Measurements from ENCODE around the gene MEF2A.
"Not testable (repeated sequence)": the region's sequence is repeated elsewhere in the genome, so short reads cannot be mapped to it uniquely, and the experiment has no call there.

Gene MEF2A

GRCh38 chr15:99565299-99566156 lies at the start of gene MEF2A:
Gene MEF2A, plus strand, starts transcription at chr15:99565984. Its CDS starts 67,136 bp downstream, at chr15:99633120.
- peak; percentile 82 to 84 (median 84) for DNase-seq (ENCODE audit: low read depth in 3 of 3)

DNA sequence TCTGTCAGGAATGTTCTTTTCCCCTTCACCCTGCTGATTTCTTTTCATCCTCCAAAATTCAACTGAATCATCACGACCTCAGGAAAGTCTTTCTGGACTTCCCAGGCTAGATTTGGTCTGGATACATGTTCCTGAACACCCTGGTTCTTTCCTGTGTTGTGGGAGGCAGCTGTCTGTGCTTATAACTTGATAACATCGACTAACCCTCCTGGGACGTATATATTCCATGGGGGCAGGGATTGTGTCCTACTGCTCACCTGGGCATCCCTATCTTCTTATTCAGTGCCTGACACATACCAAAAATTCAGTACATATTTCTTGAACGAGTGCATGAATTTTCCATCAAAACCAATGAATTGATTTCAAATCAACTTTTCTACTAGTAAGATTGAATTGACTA lies 47.6 kb upstream of the MEF2A start:
- DNase-seq (ENCODE audit: low read depth in 3 of 3): no peak

GRCh38 chr15:99519366-99519765 lies 46.4 kb upstream of the MEF2A start:
- not testable (repeated sequence) for DNase-seq (ENCODE audit: low read depth in 3 of 3)

DNA sequence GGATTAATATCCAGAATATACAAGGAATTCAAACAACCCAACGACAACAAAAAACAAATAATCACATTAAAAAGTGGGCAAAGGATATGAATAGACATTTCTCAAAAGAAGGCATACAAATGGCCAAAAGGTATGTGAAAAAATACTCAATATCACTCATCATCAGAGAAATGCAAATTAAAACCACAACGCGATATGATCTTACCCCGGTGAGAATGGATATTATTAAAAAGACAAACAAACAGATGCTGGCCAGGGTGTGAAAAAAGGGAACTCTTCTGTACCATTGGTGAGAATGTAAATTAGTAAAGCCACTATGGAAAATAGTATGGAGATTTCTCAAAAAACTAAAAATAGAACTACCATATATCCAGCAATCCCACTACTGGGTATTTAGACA lies 43.5 kb upstream of the MEF2A start:
- no peak for DNase-seq (ENCODE audit: low read depth in 3 of 3)

DNA sequence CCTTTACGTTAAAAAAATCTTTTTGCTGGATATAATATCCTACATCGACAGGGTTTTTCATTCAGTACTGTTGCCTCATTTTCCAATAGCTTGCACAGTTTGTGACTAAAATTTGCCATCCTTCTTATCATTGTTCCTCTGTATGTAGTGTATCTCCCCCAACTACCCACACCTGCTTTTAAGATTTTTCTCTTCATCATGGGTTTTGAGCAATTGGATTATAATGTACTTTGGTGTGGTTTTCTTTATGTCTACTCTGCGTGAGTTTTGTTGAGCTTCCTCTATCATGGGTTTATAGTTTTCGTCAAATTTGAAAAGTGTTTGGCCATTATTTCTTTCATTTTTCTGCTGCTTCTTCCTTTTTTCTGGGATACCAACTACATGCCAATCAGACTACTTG lies 39.6 kb upstream of the MEF2A start:
- no peak for DNase-seq (ENCODE audit: low read depth in 3 of 3)

GRCh38 chr15:99526671-99527070 lies 39.1 kb upstream of the MEF2A start:
- DNase-seq (ENCODE audit: low read depth in 3 of 3): no peak

DNA sequence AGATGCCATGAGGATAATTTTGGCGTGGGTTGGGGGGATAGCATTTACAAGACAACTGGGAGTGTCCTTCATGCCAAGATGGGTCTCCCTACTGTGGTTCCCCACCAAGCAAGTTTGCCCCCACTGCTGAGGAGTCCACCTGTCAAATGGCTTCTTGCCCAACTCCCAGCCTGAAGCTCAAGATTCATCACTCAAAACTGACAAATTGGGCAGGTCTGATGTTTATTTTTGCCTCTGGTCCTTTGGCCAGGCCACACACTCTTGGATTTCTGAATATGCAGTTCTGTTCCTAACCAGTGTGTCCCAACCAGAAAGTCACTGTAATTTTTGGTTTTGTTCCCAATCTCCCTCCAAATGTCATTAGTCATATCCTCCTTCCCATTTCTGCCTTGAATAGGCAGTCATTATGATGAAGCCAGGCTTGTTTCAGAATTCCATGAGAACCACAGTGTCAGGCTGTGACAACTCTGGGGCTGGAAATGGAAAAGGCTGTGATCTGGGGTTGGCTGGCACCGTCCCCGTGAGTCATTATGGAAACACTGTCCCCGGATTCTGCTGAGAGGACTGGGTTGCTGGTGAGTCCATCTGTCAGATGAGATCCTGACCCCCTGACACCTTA lies 29.3 kb upstream of the MEF2A start:
- DNase-seq (ENCODE audit: low read depth in 3 of 3): no peak

- no peak for DNase-seq (ENCODE audit: low read depth in 3 of 3)
These were observed 28.4 kb upstream of the MEF2A start for GRCh38 chr15:99537344-99537743.

GRCh38 chr15:99538261-99538660 lies 27.5 kb upstream of the MEF2A start:
- DNase-seq (ENCODE audit: low read depth in 3 of 3): no peak

DNA sequence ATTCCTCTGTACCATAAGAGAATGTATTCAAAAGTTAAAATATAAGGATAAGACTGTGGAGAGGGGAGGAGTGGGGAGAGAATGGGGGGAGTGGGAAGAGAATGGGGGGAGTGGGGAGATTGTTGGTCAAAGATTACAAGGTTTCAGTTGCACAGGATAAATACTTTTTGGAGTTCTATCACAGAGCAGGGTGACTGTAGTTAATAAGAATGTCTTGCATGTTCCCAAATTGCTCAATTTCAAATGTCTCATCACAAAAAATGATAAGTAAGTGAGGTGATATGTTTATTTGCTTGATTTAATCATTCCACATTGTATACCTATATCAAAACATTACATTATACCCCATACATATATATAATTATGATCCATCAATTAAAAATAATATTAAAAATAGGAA lies 23.0 kb upstream of the MEF2A start:
- DNase-seq (ENCODE audit: low read depth in 3 of 3): no peak

- DNase-seq (ENCODE audit: low read depth in 3 of 3): no peak
These were observed 20.2 kb upstream of the MEF2A start for GRCh38 chr15:99545605-99546004.

DNA sequence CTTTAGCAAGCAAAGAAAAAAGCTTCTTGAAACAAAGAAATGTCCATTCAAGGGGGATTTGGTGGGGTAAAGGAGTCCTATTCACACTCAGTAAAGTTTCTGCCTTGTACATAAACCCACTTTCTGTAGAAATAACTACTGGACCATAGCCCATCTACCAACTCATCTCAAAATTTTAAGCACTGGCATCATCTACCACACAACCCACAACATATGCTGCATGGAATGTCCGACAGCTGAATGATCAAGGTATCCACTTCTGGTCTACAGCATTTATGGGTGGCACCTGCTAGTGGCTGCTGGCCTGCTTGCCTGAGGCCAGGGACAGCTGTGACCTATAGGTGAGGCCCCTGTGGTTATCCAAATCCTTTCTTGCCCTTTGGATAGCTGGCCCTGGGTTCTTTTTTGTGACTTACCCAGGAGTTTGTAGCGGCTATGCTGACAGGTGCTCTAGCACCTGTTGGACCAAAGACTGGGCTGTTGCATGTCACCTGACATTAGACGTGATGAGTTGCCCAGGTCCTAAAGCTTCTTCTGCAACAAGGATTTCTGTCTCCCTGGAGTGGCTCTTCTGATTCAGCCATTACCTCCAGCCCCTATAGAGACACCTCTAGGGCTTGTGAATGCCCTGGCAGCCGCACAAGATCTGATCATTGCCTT lies 19.2 kb upstream of the MEF2A start:
- DNase-seq (ENCODE audit: low read depth in 3 of 3): no peak

DNA sequence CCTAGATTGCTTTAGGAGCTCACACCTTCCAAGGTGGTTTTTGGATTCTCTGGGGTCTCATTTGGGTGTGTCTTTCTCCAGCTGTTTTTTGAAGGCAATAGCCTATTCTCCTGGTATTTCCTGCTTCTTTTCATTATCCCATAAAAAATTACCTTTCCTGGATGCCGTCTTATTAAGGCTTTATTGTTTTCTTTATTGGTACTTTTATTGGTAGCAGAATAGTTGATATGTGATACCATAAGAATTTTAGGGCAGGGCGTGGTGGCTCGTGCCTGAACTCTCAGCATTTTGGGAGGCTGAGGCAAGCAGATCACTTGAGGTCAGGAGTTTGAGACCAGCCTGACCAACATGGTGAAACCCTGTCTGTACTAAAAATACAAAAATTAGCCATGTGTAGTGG lies 18.3 kb upstream of the MEF2A start:
- no peak for DNase-seq (ENCODE audit: low read depth in 3 of 3)

GRCh38 chr15:99550077-99550476 lies 15.7 kb upstream of the MEF2A start:
- peak in 1 of 3 donors; percentile 28 for DNase-seq (ENCODE audit: low read depth in 3 of 3)

GRCh38 chr15:99552111-99552510 lies 13.7 kb upstream of the MEF2A start:
- no peak for DNase-seq (ENCODE audit: low read depth in 3 of 3)

DNA sequence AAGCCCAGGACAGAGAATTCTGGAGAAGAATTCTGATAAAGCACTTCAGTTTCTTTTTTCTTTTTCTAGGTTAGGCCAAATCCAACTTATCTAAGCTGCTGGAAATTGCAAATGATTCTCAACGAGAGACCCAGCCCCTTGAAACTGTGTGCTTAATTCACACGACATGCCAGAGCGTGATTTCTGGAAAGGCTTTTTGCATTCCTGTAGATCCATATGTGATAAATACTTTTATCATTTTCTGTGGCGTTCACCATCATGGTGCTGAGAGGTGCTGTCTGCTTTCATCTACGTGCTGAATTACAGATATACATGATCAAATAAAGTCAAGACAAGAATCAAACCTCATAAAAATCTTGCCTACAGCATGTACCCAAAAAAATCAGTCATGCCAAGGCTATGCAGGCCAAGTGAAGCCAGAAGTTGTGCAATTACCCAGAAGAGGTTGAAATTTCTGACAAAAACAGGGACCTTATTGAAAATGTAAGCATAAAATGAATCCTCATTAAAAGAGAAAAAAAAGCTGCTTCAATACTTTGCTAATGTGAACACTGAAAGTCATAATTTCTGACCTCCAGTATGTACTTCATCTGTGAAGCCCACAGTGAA lies 10.8 kb upstream of the MEF2A start:
- DNase-seq (ENCODE audit: low read depth in 3 of 3): no peak

- DNase-seq (ENCODE audit: low read depth in 3 of 3): no peak
These were observed 9.8 kb upstream of the MEF2A start for GRCh38 chr15:99556011-99556410.

DNA sequence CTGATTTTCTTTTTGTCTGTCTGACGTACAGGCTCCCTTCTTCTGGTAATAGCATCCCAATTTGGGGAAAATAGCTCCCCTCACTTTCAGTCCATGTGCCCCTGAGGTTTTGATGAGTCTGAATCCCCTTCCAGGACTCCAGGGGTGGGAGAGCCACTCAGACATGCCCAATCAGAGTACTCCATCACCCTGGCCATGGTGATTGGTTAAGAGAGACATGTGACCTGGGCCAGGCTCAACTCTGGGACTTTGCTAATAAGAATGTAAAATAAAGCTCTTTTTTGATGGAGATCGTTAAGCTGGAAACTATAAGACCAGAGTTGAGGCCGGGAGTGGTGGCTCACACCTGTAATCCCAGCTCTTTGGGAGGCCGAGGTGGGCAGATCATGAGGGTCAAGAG lies 9.2 kb upstream of the MEF2A start:
- DNase-seq (ENCODE audit: low read depth in 3 of 3): no peak

DNA sequence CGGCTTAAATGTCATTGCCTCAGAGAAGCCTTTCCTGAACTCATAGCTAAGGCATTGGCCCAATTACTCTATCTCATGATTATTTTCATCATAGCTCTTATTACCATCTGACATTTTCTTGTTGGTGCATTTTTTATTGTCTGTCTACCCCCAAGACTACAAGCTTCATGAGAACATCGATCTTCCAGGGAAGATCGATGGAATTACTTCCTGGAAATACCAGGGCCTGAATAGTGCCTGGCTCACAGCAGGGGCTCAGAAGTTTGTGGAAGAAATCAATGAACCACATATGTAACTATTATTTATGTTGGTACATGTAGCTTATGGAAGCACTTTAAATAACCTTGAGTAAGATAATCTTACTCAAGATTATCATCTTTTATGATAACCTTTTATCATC lies 7.7 kb upstream of the MEF2A start:
- no peak for DNase-seq (ENCODE audit: low read depth in 3 of 3)

- DNase-seq (ENCODE audit: low read depth in 3 of 3): no peak
These were observed 7.2 kb upstream of the MEF2A start for GRCh38 chr15:99558571-99558970.

GRCh38 chr15:99561476-99562230 lies 4.1 kb upstream of the MEF2A start:
- DNase-seq (ENCODE audit: low read depth in 3 of 3): no peak

- DNase-seq (ENCODE audit: low read depth in 3 of 3): no peak
These were observed 3.5 kb upstream of the MEF2A start for GRCh38 chr15:99562238-99562637.

Measured in stimulated activated CD4-positive, alpha-beta T cell treated with anti-CD3 and anti-CD28 coated beads, TNF-alpha, amount 100 ng/mL, for 48 hours (primary cell).